ENCODE results near the gene CD40LG.

Gene CD40LG

GRCh38 chrX:136697156-136697555 is 49.2 kb downstream of the CD40LG start:
- DNase-seq (ENCODE audit: low read depth in 2 of 2) = no peak

DNA sequence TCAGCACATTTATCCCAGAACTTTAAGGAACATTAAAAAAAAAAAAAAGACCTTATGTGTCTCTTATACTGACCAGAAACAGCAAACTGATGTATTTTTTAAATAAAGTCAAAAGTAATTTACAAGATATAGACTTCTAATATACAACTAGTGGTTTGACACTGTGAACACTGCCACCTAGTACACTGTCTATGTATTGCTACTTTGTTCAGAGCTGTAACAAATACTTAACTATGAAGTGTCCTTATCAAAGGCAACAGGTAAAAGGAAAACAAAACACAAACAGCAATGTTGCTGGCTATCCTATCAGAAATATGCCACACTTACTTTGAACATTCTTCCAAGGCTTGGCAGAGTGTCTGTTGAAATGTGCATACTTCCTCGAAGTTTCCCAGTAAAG is 60.4 kb downstream of the CD40LG start:
- DNase-seq (ENCODE audit: low read depth in 2 of 2) = no peak

Data from stimulated activated CD4-positive, alpha-beta T cell treated with anti-CD3 and anti-CD28 coated beads, Interleukin-4, amount 100 ng/mL, for 48 hours (primary cell).